ENCODE data around the gene MDK. TPM values are rescaled to one million over a fixed set of nuclear protein-coding genes. Genes with fewer than 3 reads are reported as not detected.

Gene MDK
- total RNA-seq, 1 donor from 2014 or later, result 0.55 TPM

DNA sequence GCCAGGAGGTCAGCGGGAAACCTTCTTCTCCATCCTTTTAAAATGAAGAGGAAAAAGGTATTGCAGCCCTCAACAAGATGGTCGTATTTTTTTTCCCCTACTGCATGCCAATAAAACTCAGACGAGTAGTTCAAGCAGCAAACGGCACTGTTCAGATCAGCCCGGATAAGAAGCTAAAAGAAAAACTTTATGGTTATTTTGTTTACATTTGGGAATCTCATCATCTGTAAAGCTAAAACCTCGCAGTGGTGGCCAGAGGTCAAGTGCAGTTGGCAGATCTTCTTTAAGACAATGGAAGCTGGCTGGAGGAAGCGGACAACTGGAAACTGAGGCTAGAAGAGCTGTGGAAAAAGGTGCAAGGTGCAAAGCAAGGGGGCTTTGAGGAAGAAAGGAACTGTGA is 41.1 kb downstream of the MDK start:
- POLR2A ChIA-PET, result no interaction called here

DNA sequence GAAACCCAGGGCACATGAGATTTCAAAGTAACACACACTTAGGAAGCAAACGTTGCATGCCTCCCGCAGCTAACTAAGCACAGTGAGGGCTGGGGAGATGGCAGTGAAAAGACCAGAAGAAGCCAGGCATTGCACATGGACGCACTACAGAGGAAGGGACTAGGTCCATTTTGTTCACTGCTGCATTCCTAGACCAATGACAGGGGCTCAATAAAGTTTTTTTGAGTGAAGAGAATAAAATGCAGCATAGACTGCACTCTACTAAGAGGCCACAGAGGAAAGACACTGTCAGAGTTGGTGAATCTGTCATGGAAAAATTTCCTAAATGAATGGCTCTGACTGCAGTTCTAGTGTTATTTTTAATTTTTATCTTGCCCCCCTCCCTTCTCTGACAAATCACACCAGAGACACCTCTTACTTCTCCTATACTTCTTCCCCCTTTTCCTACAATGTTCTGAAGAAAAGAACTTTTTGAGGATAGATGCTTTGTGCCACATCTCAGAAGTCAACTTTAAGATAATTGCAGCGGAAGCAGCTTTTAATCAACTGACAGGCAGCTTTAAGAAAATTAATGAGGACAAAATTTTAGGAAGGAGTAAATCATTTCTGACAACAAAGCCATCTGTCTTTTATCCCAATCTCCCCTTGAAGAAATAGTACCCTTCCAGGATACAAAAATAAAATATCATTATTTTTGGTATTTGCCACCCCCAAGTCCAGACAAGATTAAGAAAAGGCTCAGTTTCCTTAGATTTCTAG is 44.9 kb downstream of the MDK start:
- no peak overlapping the region for H3K27ac Mint-ChIP-seq
- TF ChIP-seq, protein P1, sequence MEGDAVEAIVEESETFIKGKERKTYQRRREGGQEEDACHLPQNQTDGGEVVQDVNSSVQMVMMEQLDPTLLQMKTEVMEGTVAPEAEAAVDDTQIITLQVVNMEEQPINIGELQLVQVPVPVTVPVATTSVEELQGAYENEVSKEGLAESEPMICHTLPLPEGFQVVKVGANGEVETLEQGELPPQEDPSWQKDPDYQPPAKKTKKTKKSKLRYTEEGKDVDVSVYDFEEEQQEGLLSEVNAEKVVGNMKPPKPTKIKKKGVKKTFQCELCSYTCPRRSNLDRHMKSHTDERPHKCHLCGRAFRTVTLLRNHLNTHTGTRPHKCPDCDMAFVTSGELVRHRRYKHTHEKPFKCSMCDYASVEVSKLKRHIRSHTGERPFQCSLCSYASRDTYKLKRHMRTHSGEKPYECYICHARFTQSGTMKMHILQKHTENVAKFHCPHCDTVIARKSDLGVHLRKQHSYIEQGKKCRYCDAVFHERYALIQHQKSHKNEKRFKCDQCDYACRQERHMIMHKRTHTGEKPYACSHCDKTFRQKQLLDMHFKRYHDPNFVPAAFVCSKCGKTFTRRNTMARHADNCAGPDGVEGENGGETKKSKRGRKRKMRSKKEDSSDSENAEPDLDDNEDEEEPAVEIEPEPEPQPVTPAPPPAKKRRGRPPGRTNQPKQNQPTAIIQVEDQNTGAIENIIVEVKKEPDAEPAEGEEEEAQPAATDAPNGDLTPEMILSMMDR (IDR thresholded peaks at IDR 0.05), result no peak
- no peaks in the 10 kb centered on the region for H3K9me3 Mint-ChIP-seq
- ATAC-seq (ENCODE audit: low read depth), result no peak
- ChIA-PET POLR2A (no interaction called here), CTCF (no interaction called here)
- H3K4me1 Mint-ChIP-seq, result no peaks in the 10 kb centered on the region
- no peak overlapping the region for H3K4me3 Mint-ChIP-seq
- intact Hi-C loops (cut with micrococcal nuclease), result no loop called here
- peaks cover 76% of the 10 kb centered on the region for H3K36me3 Mint-ChIP-seq (ENCODE audit: low read depth)
- H3K27me3 Mint-ChIP-seq, result no peaks in the 10 kb centered on the region
- DNase-seq, result no peak

More for the DNA sequence above, 41.1 kb downstream of the MDK start:
- Mint-ChIP-seq H3K4me3 (no peak overlapping the region), H3K9me3 (no peaks in the 10 kb centered on the region), H3K4me1 (no peaks in the 10 kb centered on the region), H3K27ac (no peak overlapping the region), H3K36me3 (ENCODE audit: low read depth) (peaks cover 64% of the 10 kb centered on the region), H3K27me3 (no peaks in the 10 kb centered on the region)
- intact Hi-C loops (cut with micrococcal nuclease), result no loop called here
- DNase-seq (no peak), ATAC-seq (ENCODE audit: low read depth) (no peak)
- TF ChIP-seq, protein P1 (IDR thresholded peaks at IDR 0.05), result no peak
- CTCF ChIA-PET, result no interaction called here

DNA sequence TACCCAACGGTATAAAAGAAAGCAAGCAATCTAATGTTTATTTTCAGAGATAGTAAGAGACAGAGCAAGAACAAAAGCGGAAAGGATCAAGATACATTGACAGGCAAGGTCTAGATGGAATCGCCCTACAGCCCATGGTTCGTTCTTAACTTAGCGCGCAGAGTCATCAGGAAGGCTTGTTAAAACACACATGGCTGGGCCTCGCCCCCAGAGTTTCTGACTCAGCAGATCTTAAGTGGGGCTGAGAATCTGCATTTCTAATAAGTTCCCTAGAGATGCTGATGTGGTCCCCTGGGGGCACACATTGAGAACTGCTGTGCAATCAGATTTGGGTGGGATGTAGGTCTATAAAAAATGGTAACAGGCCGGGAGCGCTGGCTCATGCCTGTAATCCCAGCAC is 45.9 kb downstream of the MDK start:
- Mint-ChIP-seq H3K27me3 (no peaks in the 10 kb centered on the region), H3K4me1 (no peaks in the 10 kb centered on the region), H3K27ac (no peak overlapping the region), H3K9me3 (no peaks in the 10 kb centered on the region), H3K36me3 (ENCODE audit: low read depth) (peaks cover 73% of the 10 kb centered on the region), H3K4me3 (no peak overlapping the region)
- ATAC-seq (ENCODE audit: low read depth) (no peak), DNase-seq (no peak)
- intact Hi-C loops (cut with micrococcal nuclease), result no loop called here
- TF ChIP-seq, protein P1 (IDR thresholded peaks at IDR 0.05), result no peak
- ChIA-PET POLR2A (no interaction called here), CTCF (no interaction called here)

DNA sequence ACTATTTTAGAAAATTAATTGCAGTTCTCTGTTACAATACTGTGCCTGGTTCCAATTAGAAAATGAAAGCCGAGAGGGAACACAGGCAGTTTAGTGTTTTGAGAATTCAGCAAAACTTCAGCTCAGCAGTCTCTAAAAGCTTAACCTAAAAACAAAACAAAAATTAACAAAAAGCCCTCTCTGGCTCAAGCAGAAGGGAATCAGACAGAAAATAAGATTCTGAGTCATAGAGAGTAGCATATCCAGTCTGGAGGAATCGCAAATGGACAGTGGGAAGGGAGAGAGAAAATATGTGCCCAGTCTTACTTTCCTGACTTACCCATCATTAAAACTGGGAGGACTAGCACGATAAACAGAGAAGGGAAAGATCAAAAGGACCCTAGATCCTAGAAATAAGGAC is 48.2 kb downstream of the MDK start:
- CTCF ChIA-PET, result no interaction called here
- no peaks in the 10 kb centered on the region for H3K4me1 Mint-ChIP-seq
- DNase-seq (no peak), ATAC-seq (ENCODE audit: low read depth) (no peak)
- H3K27ac Mint-ChIP-seq, result no peak overlapping the region
- no peak overlapping the region for H3K4me3 Mint-ChIP-seq
- no peaks in the 10 kb centered on the region for H3K27me3 Mint-ChIP-seq
- intact Hi-C loops (cut with micrococcal nuclease), result no loop called here
- H3K9me3 Mint-ChIP-seq, result no peaks in the 10 kb centered on the region
- peaks cover 78% of the 10 kb centered on the region for H3K36me3 Mint-ChIP-seq (ENCODE audit: low read depth)
- TF ChIP-seq, protein P1 (IDR thresholded peaks at IDR 0.05), result no peak
- POLR2A ChIA-PET, result no interaction called here

DNA sequence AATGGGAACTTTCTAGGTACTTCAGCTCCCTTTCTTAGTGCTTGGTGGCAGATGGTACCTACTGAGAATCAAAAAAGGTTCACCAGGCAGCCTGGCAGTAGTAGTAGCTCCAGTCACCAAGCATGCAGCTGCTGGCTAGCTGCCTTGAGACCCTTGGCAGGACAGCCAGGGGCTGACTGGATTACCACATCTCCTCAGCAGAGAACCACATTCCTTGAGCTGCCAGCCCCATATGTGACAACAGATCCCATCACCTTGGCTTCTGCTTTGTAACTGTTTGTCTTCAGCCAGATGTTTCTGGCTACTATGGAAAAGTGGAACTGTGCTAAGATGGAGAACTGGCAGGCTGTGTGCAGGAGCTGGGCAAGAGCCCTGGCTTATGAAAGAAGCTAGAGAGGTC is 49.7 kb downstream of the MDK start:
- ChIA-PET CTCF (no interaction called here), POLR2A (no interaction called here)
- Mint-ChIP-seq H3K4me3 (no peak overlapping the region), H3K4me1 (no peaks in the 10 kb centered on the region), H3K9me3 (no peaks in the 10 kb centered on the region), H3K27me3 (no peaks in the 10 kb centered on the region), H3K27ac (no peak overlapping the region), H3K36me3 (ENCODE audit: low read depth) (peaks cover 86% of the 10 kb centered on the region)
- DNase-seq, result no peak
- TF ChIP-seq, protein P1 (IDR thresholded peaks at IDR 0.05), result no peak
- intact Hi-C loops (cut with micrococcal nuclease), result no loop called here
- no peak for ATAC-seq (ENCODE audit: low read depth)

Other genes with a start within 250 kb of the MDK start
- not detected in 2 replicates for gene CREB3L1, start 104.0 kb upstream of the MDK start, total RNA-seq
- 48.1 and 53.6 TPM in 2 replicates for gene DGKZ, start 34.2 kb upstream of the MDK start, total RNA-seq
- 0.35 and 0.42 TPM in 2 replicates for gene CHRM4, start 10.1 kb downstream of the MDK start, total RNA-seq
- gene AMBRA1, start 212.4 kb downstream of the MDK start, total RNA-seq, result 35.5 and 39.1 TPM in 2 replicates
- gene HARBI1, start 235.6 kb downstream of the MDK start, total RNA-seq, result 5.4 and 6.5 TPM in 2 replicates
- 49.1 and 73.7 TPM in 2 replicates for gene ATG13, start 235.9 kb downstream of the MDK start, total RNA-seq